Measurements from ENCODE around the gene MYO1B.

DNA sequence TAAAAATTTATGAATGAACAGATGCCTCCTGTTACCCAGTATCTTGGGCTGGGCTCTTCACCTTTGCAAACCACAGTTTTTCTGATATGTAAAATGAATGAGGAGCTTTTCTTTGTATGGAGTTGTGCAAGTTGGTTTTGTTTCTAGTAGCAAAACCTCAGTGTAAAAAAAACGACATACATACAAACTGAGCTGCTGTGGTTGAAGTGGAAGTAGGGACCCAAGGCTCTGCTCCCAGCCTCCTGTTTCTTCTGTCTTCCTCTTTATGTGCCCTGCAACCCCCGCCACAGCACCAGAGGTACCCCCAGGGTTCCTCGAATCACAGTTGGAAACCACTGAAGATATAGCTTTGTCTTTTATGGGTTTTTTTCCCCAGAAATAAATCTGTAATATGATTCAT is 118.1 kb downstream of the MYO1B start:
- TF ChIP-seq TAF1 (IDR thresholded peaks at IDR 0.05; ENCODE audit: borderline replicate concordance, insufficient read depth, low read length) = no peak
- TF ChIP-seq, protein P1, sequence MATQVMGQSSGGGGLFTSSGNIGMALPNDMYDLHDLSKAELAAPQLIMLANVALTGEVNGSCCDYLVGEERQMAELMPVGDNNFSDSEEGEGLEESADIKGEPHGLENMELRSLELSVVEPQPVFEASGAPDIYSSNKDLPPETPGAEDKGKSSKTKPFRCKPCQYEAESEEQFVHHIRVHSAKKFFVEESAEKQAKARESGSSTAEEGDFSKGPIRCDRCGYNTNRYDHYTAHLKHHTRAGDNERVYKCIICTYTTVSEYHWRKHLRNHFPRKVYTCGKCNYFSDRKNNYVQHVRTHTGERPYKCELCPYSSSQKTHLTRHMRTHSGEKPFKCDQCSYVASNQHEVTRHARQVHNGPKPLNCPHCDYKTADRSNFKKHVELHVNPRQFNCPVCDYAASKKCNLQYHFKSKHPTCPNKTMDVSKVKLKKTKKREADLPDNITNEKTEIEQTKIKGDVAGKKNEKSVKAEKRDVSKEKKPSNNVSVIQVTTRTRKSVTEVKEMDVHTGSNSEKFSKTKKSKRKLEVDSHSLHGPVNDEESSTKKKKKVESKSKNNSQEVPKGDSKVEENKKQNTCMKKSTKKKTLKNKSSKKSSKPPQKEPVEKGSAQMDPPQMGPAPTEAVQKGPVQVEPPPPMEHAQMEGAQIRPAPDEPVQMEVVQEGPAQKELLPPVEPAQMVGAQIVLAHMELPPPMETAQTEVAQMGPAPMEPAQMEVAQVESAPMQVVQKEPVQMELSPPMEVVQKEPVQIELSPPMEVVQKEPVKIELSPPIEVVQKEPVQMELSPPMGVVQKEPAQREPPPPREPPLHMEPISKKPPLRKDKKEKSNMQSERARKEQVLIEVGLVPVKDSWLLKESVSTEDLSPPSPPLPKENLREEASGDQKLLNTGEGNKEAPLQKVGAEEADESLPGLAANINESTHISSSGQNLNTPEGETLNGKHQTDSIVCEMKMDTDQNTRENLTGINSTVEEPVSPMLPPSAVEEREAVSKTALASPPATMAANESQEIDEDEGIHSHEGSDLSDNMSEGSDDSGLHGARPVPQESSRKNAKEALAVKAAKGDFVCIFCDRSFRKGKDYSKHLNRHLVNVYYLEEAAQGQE (IDR thresholded peaks at IDR 0.05; ENCODE audit: insufficient read depth in 1 of 2, low read depth in 2 of 2, low read length in 2 of 2) = no peak
- no peak for TF ChIP-seq POLR2AphosphoS5 (IDR thresholded peaks at IDR 0.05; ENCODE audit: low read depth, low read length)
- TF ChIP-seq SIN3A (IDR thresholded peaks at IDR 0.05; ENCODE audit: borderline replicate concordance, insufficient read depth, low read length) = no peak
